ENCODE results near the gene ZBTB45.

ZBTB45 gene

DNA sequence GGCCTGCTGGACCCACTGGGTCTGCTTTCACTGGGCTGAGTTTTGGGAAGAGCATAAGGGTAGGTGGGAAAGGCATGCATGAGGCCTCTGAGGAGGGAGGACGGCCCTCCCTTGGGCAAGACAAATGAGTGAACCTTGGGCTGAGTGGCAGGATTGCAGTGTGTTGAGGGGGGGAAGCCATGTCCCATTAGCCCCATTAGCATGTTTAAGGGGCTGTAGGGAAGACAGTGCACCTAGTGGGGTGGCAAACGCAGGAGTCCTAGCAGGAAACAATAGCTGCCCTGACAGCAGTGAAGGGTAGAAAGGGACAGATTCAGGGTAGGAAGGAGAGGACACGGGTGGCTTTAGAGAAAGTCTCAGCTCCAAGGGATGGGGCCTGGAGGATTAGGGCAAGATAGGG, 3.1 kb upstream of the ZBTB45 start:
- Histone ChIP-seq H3K4me1 (ENCODE audit: control insufficient read depth, insufficient read depth, low read length) (peaks cover 18% of the 10 kb centered on the region), H3K9me3 (ENCODE audit: control insufficient read depth, low read length) (no peaks in the 10 kb centered on the region), H3K4me3 (ENCODE audit: low read length) (no peak overlapping the region), H3K9ac (ENCODE audit: low read length) (no peak overlapping the region), H3K36me3 (ENCODE audit: control insufficient read depth, insufficient read depth, low read length, severe bottlenecking) (no peaks in the 10 kb centered on the region), H3K27me3 (replicated peaks; ENCODE audit: control insufficient read depth, insufficient read depth, low read length) (no peaks in the 10 kb centered on the region)
- DNase-seq (ENCODE audit: low read depth), result no peak

DNA sequence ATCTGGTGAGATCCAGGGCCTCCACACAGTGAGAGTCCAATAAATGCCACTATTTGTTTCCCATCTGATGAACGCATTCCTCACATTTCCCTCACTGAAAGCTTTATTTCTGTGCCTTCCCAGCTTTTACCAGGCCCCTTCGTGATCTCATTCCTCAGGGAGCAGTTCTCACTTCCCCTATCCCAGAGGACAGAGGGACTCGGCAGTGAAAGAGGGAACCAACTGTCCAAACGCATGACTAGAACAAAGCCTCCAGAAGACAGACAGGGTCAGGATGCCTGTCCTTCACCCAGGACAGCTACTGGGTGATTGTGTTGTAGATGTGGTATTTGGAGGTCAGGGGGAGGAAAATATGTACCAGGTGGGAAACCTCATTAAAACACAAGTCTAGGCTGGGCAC, 2.0 kb upstream of the ZBTB45 start:
- Histone ChIP-seq H3K9me3 (ENCODE audit: control insufficient read depth, low read length) (no peaks in the 10 kb centered on the region), H3K4me3 (ENCODE audit: low read length) (no peak overlapping the region), H3K27me3 (replicated peaks; ENCODE audit: control insufficient read depth, insufficient read depth, low read length) (no peaks in the 10 kb centered on the region), H3K9ac (ENCODE audit: low read length) (peak overlapping the region; percentile 34), H3K36me3 (ENCODE audit: control insufficient read depth, insufficient read depth, low read length, severe bottlenecking) (peaks cover 7% of the 10 kb centered on the region), H3K4me1 (ENCODE audit: control insufficient read depth, insufficient read depth, low read length) (peaks cover 18% of the 10 kb centered on the region)
- DNase-seq (ENCODE audit: low read depth), result no peak

DNA sequence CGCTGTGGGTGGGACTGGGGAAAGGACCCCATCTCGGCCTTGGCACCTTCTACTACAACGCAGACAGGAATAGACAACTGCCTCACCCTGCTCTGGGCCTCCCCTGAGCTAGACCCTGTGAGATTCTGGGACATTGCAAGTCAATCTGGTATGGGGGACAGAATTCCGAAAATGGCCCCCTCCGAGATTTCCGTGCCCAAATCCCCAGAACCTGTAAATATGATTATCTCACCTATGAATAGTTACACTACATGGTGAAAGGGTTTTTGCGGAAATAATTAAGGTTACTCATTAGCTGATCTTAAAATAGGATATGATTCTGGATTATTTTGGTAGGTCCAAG, 618 bp upstream of the ZBTB45 start:
- DNase-seq (ENCODE audit: low read depth), result no peak
- H3K4me3 ChIP-seq (ENCODE audit: low read length), result peak overlapping the region; percentile 91
- H3K27me3 ChIP-seq (replicated peaks; ENCODE audit: control insufficient read depth, insufficient read depth, low read length), result no peaks in the 10 kb centered on the region

DNA sequence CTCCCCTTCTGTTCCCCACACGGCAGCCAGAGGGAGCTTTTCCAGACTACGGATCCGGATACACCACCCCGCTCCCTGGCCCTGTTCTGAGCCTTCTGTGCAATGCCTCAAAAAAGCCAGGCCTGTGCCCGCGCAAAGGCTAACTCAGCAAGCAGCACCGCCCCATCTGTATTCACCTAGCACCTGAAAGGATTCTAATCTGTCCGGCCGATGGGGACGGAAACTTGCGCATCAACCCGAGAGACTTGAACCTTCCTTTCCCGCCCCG, 589 bp downstream of the ZBTB45 start:
- DNase-seq (ENCODE audit: low read depth), result peak; percentile 92
- peak overlapping the region; percentile 91 for H3K4me3 ChIP-seq (ENCODE audit: low read length)
- H3K9ac ChIP-seq (ENCODE audit: low read length), result peak overlapping the region; percentile 99
- no peaks in the 10 kb centered on the region for H3K9me3 ChIP-seq (ENCODE audit: control insufficient read depth, low read length)
- peaks cover 9% of the 10 kb centered on the region for H3K36me3 ChIP-seq (ENCODE audit: control insufficient read depth, insufficient read depth, low read length, severe bottlenecking)
- peaks cover 35% of the 10 kb centered on the region for H3K4me1 ChIP-seq (ENCODE audit: control insufficient read depth, insufficient read depth, low read length)
- H3K27me3 ChIP-seq (replicated peaks; ENCODE audit: control insufficient read depth, insufficient read depth, low read length), result no peaks in the 10 kb centered on the region

More for the DNA sequence above, 618 bp upstream of the ZBTB45 start:
- Histone ChIP-seq H3K4me1 (ENCODE audit: control insufficient read depth, insufficient read depth, low read length) (peaks cover 28% of the 10 kb centered on the region), H3K36me3 (ENCODE audit: control insufficient read depth, insufficient read depth, low read length, severe bottlenecking) (peaks cover 9% of the 10 kb centered on the region), H3K9ac (ENCODE audit: low read length) (peak overlapping the region; percentile 99), H3K9me3 (ENCODE audit: control insufficient read depth, low read length) (no peaks in the 10 kb centered on the region)

DNA sequence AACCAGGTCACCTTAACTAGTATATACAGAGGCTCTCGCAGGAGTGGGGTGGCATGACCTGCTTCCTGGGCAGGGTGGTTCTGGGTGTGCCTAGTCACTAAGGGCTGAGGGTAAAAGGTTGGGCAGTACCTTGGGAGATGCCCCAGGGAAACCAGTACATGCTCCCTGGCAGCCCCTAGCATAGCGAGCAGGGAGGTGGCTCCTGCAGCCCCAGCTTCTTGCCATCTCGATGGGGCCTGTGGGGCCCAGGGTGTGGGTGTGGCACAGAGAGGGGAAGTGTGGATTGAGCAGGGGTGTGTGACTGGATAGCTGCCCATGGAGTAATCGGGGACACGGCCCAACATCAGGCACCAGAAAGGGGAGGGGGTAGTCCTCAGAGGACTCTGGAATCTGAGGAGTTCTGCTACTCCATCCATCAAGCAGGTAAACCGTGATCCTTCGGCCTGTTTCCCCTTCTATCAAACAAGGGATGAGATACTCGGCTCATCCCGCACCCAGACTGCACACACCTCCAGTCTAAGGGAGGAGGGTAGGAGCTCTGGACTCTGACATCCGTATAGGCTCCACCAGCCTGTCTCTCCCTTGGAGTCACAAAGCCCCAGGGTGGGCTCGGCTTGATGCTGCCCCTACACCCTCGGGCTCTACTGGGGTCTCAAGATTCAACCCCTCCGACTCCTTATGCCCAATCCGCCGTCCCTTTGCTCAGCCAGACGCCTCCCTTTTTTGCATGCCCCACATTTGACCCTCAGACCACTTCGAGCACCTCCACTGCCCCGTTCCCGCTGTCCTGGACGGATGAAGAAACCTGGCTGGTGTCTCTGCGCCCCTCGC, 1.1 kb downstream of the ZBTB45 start:
- Histone ChIP-seq H3K4me1 (ENCODE audit: control insufficient read depth, insufficient read depth, low read length) (peaks cover 38% of the 10 kb centered on the region), H3K27me3 (replicated peaks; ENCODE audit: control insufficient read depth, insufficient read depth, low read length) (no peaks in the 10 kb centered on the region), H3K9me3 (ENCODE audit: control insufficient read depth, low read length) (no peaks in the 10 kb centered on the region), H3K9ac (ENCODE audit: low read length) (peak overlapping the region; percentile 99), H3K36me3 (ENCODE audit: control insufficient read depth, insufficient read depth, low read length, severe bottlenecking) (peaks cover 9% of the 10 kb centered on the region), H3K4me3 (ENCODE audit: low read length) (peak overlapping the region; percentile 91)
- peak; percentile 20 for DNase-seq (ENCODE audit: low read depth)

DNA sequence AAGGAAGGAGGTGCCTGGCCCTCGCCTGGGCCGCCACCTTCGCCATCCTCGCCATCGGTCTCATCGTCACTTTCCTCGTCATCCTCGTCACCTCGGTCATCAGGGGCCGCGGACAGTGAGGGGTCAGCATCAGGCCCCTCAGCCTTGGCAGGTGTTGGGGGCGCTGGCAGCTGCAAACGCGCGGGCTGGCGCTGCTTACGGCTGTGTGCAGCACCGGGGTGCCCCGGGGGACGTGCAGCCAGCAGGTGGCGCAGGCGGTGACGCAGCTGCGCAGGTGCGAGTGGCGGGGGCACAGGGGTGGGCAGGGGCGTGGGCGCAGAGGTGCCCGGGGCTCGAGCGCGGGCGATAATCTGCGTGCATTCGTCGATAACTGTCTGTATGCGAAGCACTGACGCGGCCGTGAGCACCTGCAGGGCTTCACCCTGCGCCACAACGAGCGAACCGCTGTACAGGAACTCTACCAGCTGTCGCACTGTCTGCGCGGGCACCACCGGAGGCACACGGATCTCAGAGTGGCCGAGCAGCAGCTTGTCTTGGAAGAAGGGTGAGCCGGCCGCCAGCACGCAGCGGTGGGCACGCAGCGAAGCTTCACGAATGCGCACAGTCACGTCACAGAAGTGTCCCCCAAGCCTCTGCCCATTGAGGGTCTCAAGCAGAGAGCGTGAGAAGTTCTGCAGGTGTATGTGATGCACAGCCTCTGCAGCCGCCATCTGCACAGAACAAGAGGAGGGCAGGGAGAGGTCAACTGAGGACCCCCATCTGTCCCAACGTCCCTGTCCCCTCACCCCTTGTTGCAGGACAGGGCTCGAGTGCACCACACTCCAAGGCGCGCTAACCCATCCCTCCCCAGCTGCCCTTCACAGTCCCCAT, 2.4 kb downstream of the ZBTB45 start:
- Histone ChIP-seq H3K9ac (ENCODE audit: low read length) (no peak overlapping the region), H3K9me3 (ENCODE audit: control insufficient read depth, low read length) (no peaks in the 10 kb centered on the region), H3K27me3 (replicated peaks; ENCODE audit: control insufficient read depth, insufficient read depth, low read length) (no peaks in the 10 kb centered on the region), H3K4me3 (ENCODE audit: low read length) (no peak overlapping the region), H3K4me1 (ENCODE audit: control insufficient read depth, insufficient read depth, low read length) (peaks cover 38% of the 10 kb centered on the region), H3K36me3 (ENCODE audit: control insufficient read depth, insufficient read depth, low read length, severe bottlenecking) (peaks cover 9% of the 10 kb centered on the region)
- DNase-seq (ENCODE audit: low read depth), result no peak

DNA sequence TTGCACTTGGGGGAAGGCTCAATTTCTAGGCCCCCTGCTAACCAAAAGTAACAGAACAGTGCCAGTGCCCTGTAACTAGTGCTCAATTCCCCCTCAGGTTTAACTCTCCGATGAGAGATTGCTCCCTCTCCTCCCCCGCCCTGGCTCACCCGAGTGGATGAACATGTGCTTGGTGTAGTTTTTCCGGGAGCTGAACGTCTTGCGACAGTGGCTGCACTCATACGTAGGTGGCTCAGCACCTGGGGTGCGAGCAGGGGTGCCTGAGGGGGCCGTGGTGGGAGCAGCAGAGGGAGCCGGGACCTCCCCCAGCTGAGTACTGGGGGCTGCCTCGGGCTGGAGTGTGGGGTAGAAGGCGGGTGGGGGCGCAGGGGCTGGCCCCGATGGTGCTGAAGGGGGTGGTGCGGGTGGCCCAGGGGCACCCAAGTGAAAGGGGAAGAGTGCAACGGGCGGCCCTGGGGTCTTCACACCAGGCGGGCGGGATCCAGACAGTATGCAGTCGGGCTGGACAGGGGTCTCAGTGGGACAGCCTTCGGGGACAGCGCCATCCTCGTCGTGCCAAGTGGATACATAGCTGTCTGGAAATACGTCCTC, 3.3 kb downstream of the ZBTB45 start:
- H3K9me3 ChIP-seq (ENCODE audit: control insufficient read depth, low read length), result no peaks in the 10 kb centered on the region
- H3K36me3 ChIP-seq (ENCODE audit: control insufficient read depth, insufficient read depth, low read length, severe bottlenecking), result peaks cover 9% of the 10 kb centered on the region
- peak overlapping the region; percentile 88 for H3K9ac ChIP-seq (ENCODE audit: low read length)
- DNase-seq (ENCODE audit: low read depth), result no peak
- no peak overlapping the region for H3K4me3 ChIP-seq (ENCODE audit: low read length)
- no peaks in the 10 kb centered on the region for H3K27me3 ChIP-seq (replicated peaks; ENCODE audit: control insufficient read depth, insufficient read depth, low read length)
- peaks cover 37% of the 10 kb centered on the region for H3K4me1 ChIP-seq (ENCODE audit: control insufficient read depth, insufficient read depth, low read length)

DNA sequence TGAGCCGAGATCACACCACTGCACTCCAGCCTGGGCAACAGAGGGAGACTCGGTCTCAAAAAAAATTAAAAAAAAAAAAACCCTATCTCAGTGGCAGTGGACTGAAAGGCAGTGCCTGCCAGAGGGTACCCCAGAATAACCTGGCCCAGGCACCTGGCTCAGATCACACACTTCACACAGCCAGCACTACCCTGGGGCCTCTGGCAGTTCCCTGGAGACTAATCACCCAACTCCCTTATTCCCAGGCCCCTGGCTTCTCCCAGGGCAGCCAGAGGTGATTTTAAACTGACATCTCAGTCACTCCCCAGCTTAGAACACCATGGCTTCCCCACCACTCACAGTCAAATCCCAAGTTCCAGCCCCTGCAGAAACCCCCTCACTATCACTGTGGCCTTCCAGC, 4.4 kb downstream of the ZBTB45 start:
- DNase-seq (ENCODE audit: low read depth), result no peak
- peak overlapping the region; percentile 88 for H3K9ac ChIP-seq (ENCODE audit: low read length)
- H3K27me3 ChIP-seq (replicated peaks; ENCODE audit: control insufficient read depth, insufficient read depth, low read length), result no peaks in the 10 kb centered on the region
- H3K4me3 ChIP-seq (ENCODE audit: low read length), result no peak overlapping the region
- H3K36me3 ChIP-seq (ENCODE audit: control insufficient read depth, insufficient read depth, low read length, severe bottlenecking), result peaks cover 9% of the 10 kb centered on the region
- H3K9me3 ChIP-seq (ENCODE audit: control insufficient read depth, low read length), result no peaks in the 10 kb centered on the region
- peaks cover 31% of the 10 kb centered on the region for H3K4me1 ChIP-seq (ENCODE audit: control insufficient read depth, insufficient read depth, low read length)

DNA sequence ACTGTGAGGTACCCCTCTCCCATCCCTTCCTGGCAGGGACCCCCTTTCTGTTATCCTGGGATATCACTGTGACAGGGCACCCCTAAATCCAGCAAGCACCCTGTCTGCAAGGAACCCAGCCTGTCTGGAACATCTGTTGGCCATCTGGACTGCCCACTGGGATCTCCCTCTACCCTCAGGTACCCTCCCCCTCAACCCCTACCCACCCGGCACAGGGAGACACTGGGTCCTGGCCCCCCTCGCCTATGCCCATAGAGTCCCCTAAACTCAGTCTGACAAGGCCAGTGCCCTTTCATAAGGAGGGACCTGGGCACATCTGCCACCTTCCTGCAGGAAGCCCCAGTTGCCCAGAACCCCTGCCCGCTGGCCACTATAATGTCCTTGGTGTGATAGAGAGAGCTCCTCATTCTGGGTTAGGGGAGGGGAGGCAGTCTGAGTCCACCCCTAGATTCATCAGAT, 5.0 kb downstream of the ZBTB45 start:
- no peak for DNase-seq (ENCODE audit: low read depth)
- H3K4me1 ChIP-seq (ENCODE audit: control insufficient read depth, insufficient read depth, low read length), result peaks cover 29% of the 10 kb centered on the region
- H3K27me3 ChIP-seq (replicated peaks; ENCODE audit: control insufficient read depth, insufficient read depth, low read length), result no peaks in the 10 kb centered on the region
- H3K9me3 ChIP-seq (ENCODE audit: control insufficient read depth, low read length), result no peaks in the 10 kb centered on the region
- H3K4me3 ChIP-seq (ENCODE audit: low read length), result peak overlapping the region; percentile 76
- H3K9ac ChIP-seq (ENCODE audit: low read length), result peak overlapping the region; percentile 88
- H3K36me3 ChIP-seq (ENCODE audit: control insufficient read depth, insufficient read depth, low read length, severe bottlenecking), result peaks cover 9% of the 10 kb centered on the region

DNA sequence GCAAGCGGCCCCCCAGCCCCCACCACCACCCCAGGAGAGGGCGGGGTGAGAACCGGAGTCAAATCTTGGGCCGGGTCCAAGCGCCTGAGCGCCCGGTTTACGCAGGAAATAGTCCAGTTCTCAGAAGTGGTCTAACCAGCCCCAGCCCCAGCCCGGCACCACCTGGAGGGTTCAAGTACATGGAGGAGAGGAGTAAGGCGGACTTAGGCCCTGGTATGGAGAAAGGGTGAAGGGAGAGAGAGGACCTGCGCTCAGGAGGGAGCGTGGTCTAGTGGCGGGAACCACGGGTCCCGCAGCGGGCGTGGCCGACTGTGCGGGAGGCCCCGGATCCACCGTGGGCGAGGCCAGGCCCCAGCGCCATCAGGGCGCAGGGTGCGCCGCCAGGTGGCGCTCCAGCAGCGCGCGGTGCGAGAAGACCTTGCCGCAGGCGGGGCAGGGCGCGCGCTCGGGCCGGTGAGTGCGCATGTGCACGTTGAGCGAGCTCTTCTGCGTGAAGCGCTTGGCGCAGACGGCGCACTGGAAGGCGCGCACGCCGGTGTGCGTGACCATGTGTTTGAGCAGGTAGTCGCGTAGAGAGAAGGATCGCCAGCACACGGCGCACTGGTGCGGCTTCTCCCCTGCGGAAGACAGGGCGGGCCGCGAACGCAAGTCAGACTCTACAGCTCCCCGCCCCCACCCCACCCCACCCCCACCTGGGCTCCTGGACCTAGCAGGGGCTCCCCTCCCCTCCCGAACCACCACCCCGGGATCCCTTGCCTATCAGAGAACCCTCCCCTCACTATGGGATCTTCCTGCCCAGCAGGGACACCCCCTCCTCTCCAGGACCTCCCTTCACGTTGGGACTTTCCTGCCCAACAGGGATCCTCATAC, 5.7 kb downstream of the ZBTB45 start:
- Histone ChIP-seq H3K36me3 (ENCODE audit: control insufficient read depth, insufficient read depth, low read length, severe bottlenecking) (peaks cover 9% of the 10 kb centered on the region), H3K9ac (ENCODE audit: low read length) (peak overlapping the region; percentile 88), H3K4me1 (ENCODE audit: control insufficient read depth, insufficient read depth, low read length) (peaks cover 29% of the 10 kb centered on the region), H3K27me3 (replicated peaks; ENCODE audit: control insufficient read depth, insufficient read depth, low read length) (no peaks in the 10 kb centered on the region), H3K4me3 (ENCODE audit: low read length) (peak overlapping the region; percentile 76), H3K9me3 (ENCODE audit: control insufficient read depth, low read length) (no peaks in the 10 kb centered on the region)
- peak; percentile 82 for DNase-seq (ENCODE audit: low read depth)
